Measurements from ENCODE around the gene GPRASP1.
A peak's percentile ranks its signal among the peaks of the same experiment; 100 is the strongest.

The GPRASP1 gene

DNA sequence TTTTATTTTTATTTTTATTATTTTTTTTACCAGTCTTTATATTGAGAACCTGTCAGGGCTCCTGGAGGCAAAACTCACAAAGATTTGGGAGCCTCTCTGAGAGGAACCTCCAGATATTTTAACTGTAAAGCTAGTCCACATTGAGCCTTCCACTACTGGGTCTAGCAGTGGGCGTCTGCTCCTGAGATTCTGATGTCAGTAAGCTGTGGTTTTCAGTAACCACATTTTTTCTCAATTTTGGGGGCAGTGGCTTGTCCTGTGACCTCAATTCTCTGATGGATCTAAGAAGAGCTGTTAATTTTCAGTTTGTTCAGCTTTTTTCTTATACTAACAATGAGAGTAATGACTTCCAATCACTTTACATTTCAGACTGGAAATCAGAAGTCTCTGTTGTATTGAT is 23.6 kb upstream of the GPRASP1 start:
- no peak for DNase-seq
- no peaks in the 10 kb centered on the region for H3K4me1 Mint-ChIP-seq
- H3K4me3 Mint-ChIP-seq = no peak overlapping the region
- peaks cover 66% of the 10 kb centered on the region for H3K9me3 Mint-ChIP-seq
- H3K36me3 Mint-ChIP-seq (ENCODE audit: low read depth) = peaks cover 74% of the 10 kb centered on the region
- no peak overlapping the region for H3K27ac Mint-ChIP-seq
- TF ChIP-seq, protein P1, sequence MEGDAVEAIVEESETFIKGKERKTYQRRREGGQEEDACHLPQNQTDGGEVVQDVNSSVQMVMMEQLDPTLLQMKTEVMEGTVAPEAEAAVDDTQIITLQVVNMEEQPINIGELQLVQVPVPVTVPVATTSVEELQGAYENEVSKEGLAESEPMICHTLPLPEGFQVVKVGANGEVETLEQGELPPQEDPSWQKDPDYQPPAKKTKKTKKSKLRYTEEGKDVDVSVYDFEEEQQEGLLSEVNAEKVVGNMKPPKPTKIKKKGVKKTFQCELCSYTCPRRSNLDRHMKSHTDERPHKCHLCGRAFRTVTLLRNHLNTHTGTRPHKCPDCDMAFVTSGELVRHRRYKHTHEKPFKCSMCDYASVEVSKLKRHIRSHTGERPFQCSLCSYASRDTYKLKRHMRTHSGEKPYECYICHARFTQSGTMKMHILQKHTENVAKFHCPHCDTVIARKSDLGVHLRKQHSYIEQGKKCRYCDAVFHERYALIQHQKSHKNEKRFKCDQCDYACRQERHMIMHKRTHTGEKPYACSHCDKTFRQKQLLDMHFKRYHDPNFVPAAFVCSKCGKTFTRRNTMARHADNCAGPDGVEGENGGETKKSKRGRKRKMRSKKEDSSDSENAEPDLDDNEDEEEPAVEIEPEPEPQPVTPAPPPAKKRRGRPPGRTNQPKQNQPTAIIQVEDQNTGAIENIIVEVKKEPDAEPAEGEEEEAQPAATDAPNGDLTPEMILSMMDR (IDR thresholded peaks at IDR 0.05) = no peak
- no peaks in the 10 kb centered on the region for H3K27me3 Mint-ChIP-seq (ENCODE audit: low read depth, poor library complexity)

- H3K4me1 Mint-ChIP-seq = no peaks in the 10 kb centered on the region
- TF ChIP-seq, protein P1 (IDR thresholded peaks at IDR 0.05) = no peak
Measured at GRCh38 chrX:102637561-102637960, 13.7 kb upstream of the GPRASP1 start.

DNA sequence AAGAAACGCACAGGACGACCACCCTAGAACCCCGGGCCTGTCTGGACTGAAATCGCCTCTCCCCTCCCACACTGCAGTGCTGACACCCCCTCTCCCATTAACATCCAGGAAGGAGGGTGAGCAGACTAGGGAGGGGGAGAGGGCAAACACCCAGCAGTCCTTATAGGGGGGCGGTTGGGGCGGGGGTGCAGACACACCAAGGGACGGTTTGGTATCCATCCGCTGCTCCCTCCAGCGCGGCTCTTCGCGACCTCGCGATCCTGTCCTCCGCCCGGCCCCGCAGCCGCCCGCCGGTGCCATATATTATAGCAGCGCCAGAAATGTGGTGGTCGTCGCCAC is 411 bp upstream of the GPRASP1 start:
- H3K4me1 Mint-ChIP-seq = peaks cover 12% of the 10 kb centered on the region
- peaks cover 10% of the 10 kb centered on the region for H3K27me3 Mint-ChIP-seq (ENCODE audit: low read depth, poor library complexity)
- DNase-seq = no peak
- TF ChIP-seq, protein P1 (IDR thresholded peaks at IDR 0.05) = no peak
- H3K36me3 Mint-ChIP-seq (ENCODE audit: low read depth) = peaks cover 35% of the 10 kb centered on the region
- H3K9me3 Mint-ChIP-seq = peaks cover 47% of the 10 kb centered on the region
- peak overlapping the region; percentile 94 for H3K4me3 Mint-ChIP-seq
- H3K27ac Mint-ChIP-seq = no peak overlapping the region

More at GRCh38 chrX:102637561-102637960, 13.7 kb upstream of the GPRASP1 start:
- DNase-seq = no peak
- peaks cover 88% of the 10 kb centered on the region for H3K36me3 Mint-ChIP-seq (ENCODE audit: low read depth)
- no peak overlapping the region for H3K4me3 Mint-ChIP-seq
- H3K27ac Mint-ChIP-seq = no peak overlapping the region
- H3K27me3 Mint-ChIP-seq (ENCODE audit: low read depth, poor library complexity) = no peaks in the 10 kb centered on the region
- peaks cover 60% of the 10 kb centered on the region for H3K9me3 Mint-ChIP-seq

DNA sequence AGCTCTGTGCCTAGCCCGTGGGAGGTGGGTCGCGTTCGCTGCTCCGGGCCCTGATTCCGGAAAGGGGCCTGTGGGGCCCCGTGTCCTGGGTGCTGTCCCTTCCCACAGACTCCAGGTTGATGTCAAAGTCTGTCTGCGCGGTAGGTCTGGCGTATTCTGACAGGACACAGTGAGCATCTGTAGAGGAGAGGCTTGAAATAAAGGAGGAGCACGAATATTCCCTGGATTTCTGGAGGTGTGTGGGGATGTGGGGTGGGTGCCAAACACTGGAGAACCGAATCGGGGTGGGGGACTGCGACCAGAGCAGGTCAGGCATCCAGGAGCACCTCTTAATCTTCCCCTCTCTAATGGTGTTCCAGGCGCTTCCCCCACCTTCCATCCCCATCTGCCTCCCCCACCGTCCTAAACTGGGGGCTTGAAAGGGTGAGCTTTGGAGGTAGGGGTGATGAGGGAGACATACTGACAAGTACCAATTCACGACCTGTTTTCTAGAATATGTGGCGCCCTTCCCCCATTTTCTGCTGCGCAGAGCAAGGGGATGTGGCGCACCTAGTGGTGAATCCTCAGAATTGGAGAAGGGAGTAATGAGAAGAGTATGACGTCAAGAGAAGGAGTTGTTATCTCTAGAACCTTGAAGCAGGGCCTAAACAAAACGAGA is 877 bp downstream of the GPRASP1 start:
- Mint-ChIP-seq H3K9me3 (peaks cover 49% of the 10 kb centered on the region), H3K27me3 (ENCODE audit: low read depth, poor library complexity) (peaks cover 7% of the 10 kb centered on the region), H3K36me3 (ENCODE audit: low read depth) (peaks cover 30% of the 10 kb centered on the region), H3K4me1 (peaks cover 12% of the 10 kb centered on the region), H3K4me3 (peak overlapping the region; percentile 84), H3K27ac (no peak overlapping the region)
- TF ChIP-seq, protein P1 (IDR thresholded peaks at IDR 0.05) = peak; percentile 45
- DNase-seq = peak; percentile 19

DNA sequence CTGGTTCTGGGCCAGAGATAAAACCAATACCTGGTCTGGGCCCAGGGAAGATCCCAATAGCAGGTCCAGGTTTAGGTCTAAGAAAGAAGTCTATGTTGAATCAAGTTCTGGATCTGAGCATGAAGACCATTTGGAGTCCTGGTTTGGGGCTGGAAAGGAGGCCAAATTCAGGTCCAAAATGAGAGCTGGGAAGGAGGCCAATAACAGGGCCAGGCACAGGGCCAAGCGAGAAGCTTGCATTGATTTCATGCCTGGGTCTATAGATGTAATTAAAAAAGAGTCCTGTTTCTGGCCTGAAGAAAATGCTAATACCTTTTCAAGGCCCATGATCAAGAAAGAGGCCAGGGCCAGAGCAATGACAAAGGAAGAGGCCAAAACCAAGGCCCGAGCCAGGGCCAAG is 3.4 kb downstream of the GPRASP1 start:
- Mint-ChIP-seq H3K27ac (no peak overlapping the region), H3K27me3 (ENCODE audit: low read depth, poor library complexity) (peaks cover 7% of the 10 kb centered on the region), H3K36me3 (ENCODE audit: low read depth) (peaks cover 30% of the 10 kb centered on the region), H3K9me3 (peaks cover 55% of the 10 kb centered on the region), H3K4me3 (no peak overlapping the region), H3K4me1 (peaks cover 17% of the 10 kb centered on the region)
- DNase-seq = no peak
- TF ChIP-seq, protein P1 (IDR thresholded peaks at IDR 0.05) = no peak

DNA sequence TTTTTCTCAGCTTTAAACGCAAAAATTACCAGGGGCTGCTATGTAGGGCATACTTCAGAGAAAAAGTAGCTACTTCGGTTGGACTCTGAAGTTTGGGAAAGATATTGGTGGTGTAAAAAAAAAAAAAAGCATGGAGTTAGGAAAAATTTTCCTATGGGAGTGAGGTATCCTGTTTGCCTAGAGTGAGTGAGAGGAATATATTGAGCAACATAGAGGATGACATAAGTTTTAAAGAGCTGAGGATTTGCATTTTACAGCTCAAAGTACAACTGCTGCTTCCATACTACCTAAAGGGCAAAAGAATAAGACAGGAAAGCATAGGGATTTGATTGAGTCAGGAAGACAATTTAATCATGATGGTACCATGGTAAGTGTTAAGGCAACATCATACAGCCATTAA is 7.3 kb downstream of the GPRASP1 start:
- no peak for DNase-seq
- TF ChIP-seq, protein P1 (IDR thresholded peaks at IDR 0.05) = no peak
- Mint-ChIP-seq H3K4me1 (peaks cover 9% of the 10 kb centered on the region), H3K9me3 (peaks cover 47% of the 10 kb centered on the region), H3K27me3 (ENCODE audit: low read depth, poor library complexity) (peaks cover 3% of the 10 kb centered on the region), H3K27ac (no peak overlapping the region), H3K4me3 (peak overlapping the region; percentile 9), H3K36me3 (ENCODE audit: low read depth) (peaks cover 29% of the 10 kb centered on the region)
